ENCODE results near the gene DCAF10. TPM values are rescaled to one million over a fixed set of nuclear protein-coding genes. Genes with fewer than 3 reads are reported as not detected.

DCAF10 gene
- total and polyA plus RNA-seq, 2 donors (not counting 1 experiment from before 2014, with no cell fraction given), result 9.5 to 22.1 TPM

GRCh38 chr9:37899041-37899440, 98.4 kb downstream of the DCAF10 start:
- Mint-ChIP-seq H3K9me3 (ENCODE audit: insufficient read depth) (no peaks in the 10 kb centered on the region), H3K27me3 (no peaks in the 10 kb centered on the region), H3K4me1 (peaks cover 13% of the 10 kb centered on the region), H3K4me3 (no peak overlapping the region), H3K27ac (no peak overlapping the region)
- H3K36me3 ChIP-seq (replicated peaks in 1 of 2; ENCODE audit: control extremely low read depth in 1 of 2, control insufficient read depth in 1 of 2, extremely low read depth in 1 of 2, insufficient read depth in 2 of 2, low read length in 1 of 2), result peaks cover 7 to 31% of the 10 kb centered on the region in 2 experiments
- DNase-seq (no peak), ATAC-seq (ENCODE audit: low read depth) (no peak)
- H3K27ac ChIP-seq (ENCODE audit: low read length in 2 of 2), result no peak overlapping the region
- intact Hi-C loops (cut with micrococcal nuclease), result no loop called here
- TF ChIP-seq EZH2 (IDR thresholded peaks at IDR 0.05; ENCODE audit: borderline replicate concordance, insufficient read depth, low read depth, low read length, poor library complexity, severe bottlenecking) (no peak), CTCF (IDR thresholded peaks at IDR 0.05) (no peak)
- WGBS (ENCODE audit: insufficient coverage), result 67% methylated on average over 1 of the region's 2 CpGs
- H3K9ac ChIP-seq (ENCODE audit: low read length), result no peak overlapping the region
- H2AFZ ChIP-seq (ENCODE audit: insufficient read depth, low read depth, low read length, poor library complexity, severe bottlenecking), result no peak overlapping the region
- H3K9me3 ChIP-seq (ENCODE audit: control extremely low read depth in 1 of 3, control insufficient read depth in 2 of 3, insufficient read depth in 1 of 3, low read length in 2 of 3), result no peaks in the 10 kb centered on the region
- peaks cover 10% of the 10 kb centered on the region in 2 donors for H3K4me1 ChIP-seq (ENCODE audit: control insufficient read depth in 2 of 2, insufficient read depth in 2 of 2, low read length in 2 of 2)
- ChIA-PET CTCF (interaction anchor here (1.1 kb wide), 1 partner anchor 14 kb away, joined by 3 read pairs; no protein-coding TSS in a partner anchor), POLR2A (no interaction called here)
- H3K27me3 ChIP-seq (replicated peaks in 1 of 4; ENCODE audit: control extremely low read depth in 1 of 4, control insufficient read depth in 3 of 4, insufficient read depth in 4 of 4, low read length in 3 of 4), result no peaks in the 10 kb centered on the region
- H3K79me2 ChIP-seq (ENCODE audit: control insufficient read depth, insufficient read depth, low read length), result peaks cover 20% of the 10 kb centered on the region
- no peak overlapping the region for H3K4me2 ChIP-seq (replicated peaks; ENCODE audit: low read depth, low read length, poor library complexity, severe bottlenecking)
- no peak overlapping the region for H3K4me3 ChIP-seq (ENCODE audit: control extremely low read depth in 1 of 5, extremely low read depth in 1 of 5, insufficient read depth in 1 of 5, low read depth in 2 of 5, low read length in 4 of 5)
- H4K20me1 ChIP-seq (ENCODE audit: control insufficient read depth, insufficient read depth, low read length, poor library complexity, severe bottlenecking), result peaks cover 5% of the 10 kb centered on the region

- Histone ChIP-seq H3K4me1 (ENCODE audit: control insufficient read depth in 2 of 2, insufficient read depth in 2 of 2, low read length in 2 of 2) (peaks cover 14 to 20% of the 10 kb centered on the region in 2 donors), H4K20me1 (ENCODE audit: control insufficient read depth, insufficient read depth, low read length, poor library complexity, severe bottlenecking) (no peaks in the 10 kb centered on the region), H3K27me3 (replicated peaks in 1 of 4; ENCODE audit: control extremely low read depth in 1 of 4, control insufficient read depth in 3 of 4, insufficient read depth in 4 of 4, low read length in 3 of 4) (no peaks in the 10 kb centered on the region), H2AFZ (ENCODE audit: insufficient read depth, low read depth, low read length, poor library complexity, severe bottlenecking) (no peak overlapping the region), H3K4me2 (replicated peaks; ENCODE audit: low read depth, low read length, poor library complexity, severe bottlenecking) (no peak overlapping the region), H3K9me3 (ENCODE audit: control extremely low read depth in 1 of 3, control insufficient read depth in 2 of 3, insufficient read depth in 1 of 3, low read length in 2 of 3) (peaks cover 0 to 5% (median 0%) of the 10 kb centered on the region in 3 donors), H3K36me3 (replicated peaks in 1 of 2; ENCODE audit: control extremely low read depth in 1 of 2, control insufficient read depth in 1 of 2, extremely low read depth in 1 of 2, insufficient read depth in 2 of 2, low read length in 1 of 2) (peaks cover 3 to 15% of the 10 kb centered on the region in 2 experiments), H3K4me3 (ENCODE audit: control extremely low read depth in 1 of 5, extremely low read depth in 1 of 5, insufficient read depth in 1 of 5, low read depth in 2 of 5, low read length in 4 of 5) (no peak overlapping the region), H3K27ac (ENCODE audit: low read length in 2 of 2) (no peak overlapping the region), H3K79me2 (ENCODE audit: control insufficient read depth, insufficient read depth, low read length) (peaks cover 20% of the 10 kb centered on the region), H3K9ac (ENCODE audit: low read length) (no peak overlapping the region)
- intact Hi-C loops (cut with micrococcal nuclease), result loop anchor here (5.0 kb wide), 4 partner anchors 100 to 415 kb away; partner anchors contain the start of genes DCAF10, FBXO10, POLR1E and TRMT10B
- Mint-ChIP-seq H3K9me3 (ENCODE audit: insufficient read depth) (no peaks in the 10 kb centered on the region), H3K27me3 (no peaks in the 10 kb centered on the region), H3K4me3 (peak overlapping the region; percentile 12), H3K4me1 (peaks cover 20% of the 10 kb centered on the region), H3K27ac (no peak overlapping the region)
- POLR2A ChIA-PET, result no interaction called here
- CTCF ChIA-PET, result interaction anchor here (2.2 kb wide), 1 partner anchor 11 kb away, joined by 16 read pairs; no protein-coding TSS in a partner anchor
- TF ChIP-seq CTCF (IDR thresholded peaks at IDR 0.05) (no peak), EZH2 (IDR thresholded peaks at IDR 0.05; ENCODE audit: borderline replicate concordance, insufficient read depth, low read depth, low read length, poor library complexity, severe bottlenecking) (no peak)
- DNase-seq, result no peak
- no peak for ATAC-seq (ENCODE audit: low read depth)
Measured at GRCh38 chr9:37902131-37902530, 101.5 kb downstream of the DCAF10 start.

All from B cell (primary cell).